Stimulated activated CD4-positive, alpha-beta T cell treated with anti-CD3 and anti-CD28 coated beads, Interleukin-1b, Interleukin-23, amount 100 ng/mL, for 1 hour (primary cell): ENCODE results near the gene KTN1.
A peak's percentile ranks its signal among the peaks of the same experiment; 100 is the strongest.

Experiments used
- DNase-seq, 2 donors: peaks; one replicate each; pipeline ENCODE4 v3.0.0-alpha.2; 2020; ENCODE audit warnings: low read depth in 2 of 2

Gene KTN1

DNA sequence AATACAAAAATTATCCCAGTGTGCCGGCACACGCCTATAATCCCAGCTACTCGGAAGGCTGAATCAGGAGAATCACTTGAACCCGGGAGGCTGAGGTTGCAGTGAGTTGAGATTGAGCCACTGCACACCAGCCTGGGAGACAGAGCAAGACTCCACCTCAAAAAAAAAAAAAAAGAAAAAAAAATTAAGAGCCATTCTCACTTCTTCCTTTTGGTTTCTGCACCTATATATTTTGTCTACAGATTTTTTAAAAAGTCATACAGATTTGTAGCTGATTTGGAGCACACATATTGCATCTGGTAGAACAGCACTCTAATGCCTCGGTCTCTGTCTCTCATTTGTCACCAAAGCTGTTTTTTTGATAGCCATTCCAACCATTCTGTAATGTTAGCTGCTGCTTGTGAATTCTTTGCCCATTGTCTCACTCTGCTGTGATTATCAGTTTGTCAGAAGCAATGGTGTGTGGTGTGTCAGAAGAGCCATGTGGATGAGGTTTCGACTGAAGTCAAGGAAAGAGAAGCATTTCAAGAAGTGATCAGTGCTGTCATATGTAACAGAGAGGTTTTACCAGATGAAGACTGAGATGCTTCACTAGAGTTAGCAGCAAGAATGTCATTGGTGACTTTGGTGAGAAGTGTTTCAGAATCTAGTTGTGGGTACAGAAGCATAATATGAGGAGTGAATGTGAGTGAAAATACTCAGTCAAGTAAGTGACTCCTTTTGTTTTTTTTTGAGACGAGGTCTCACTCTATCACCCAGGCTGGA lies 8.7 kb upstream of the KTN1 start:
- no peak for DNase-seq

GRCh38 chr14:55572578-55572977 lies 7.4 kb upstream of the KTN1 start:
- no peak for DNase-seq

GRCh38 chr14:55574988-55575387 lies 5.0 kb upstream of the KTN1 start:
- no peak for DNase-seq

- DNase-seq, result no peak
Observed at GRCh38 chr14:55577229-55577628, 2.8 kb upstream of the KTN1 start.

GRCh38 chr14:55578511-55578910 lies 1.5 kb upstream of the KTN1 start:
- DNase-seq, result no peak

- peak; percentile 2 to 9 for DNase-seq
Observed at GRCh38 chr14:55580470-55581341, 699 bp downstream of the KTN1 start.

DNA sequence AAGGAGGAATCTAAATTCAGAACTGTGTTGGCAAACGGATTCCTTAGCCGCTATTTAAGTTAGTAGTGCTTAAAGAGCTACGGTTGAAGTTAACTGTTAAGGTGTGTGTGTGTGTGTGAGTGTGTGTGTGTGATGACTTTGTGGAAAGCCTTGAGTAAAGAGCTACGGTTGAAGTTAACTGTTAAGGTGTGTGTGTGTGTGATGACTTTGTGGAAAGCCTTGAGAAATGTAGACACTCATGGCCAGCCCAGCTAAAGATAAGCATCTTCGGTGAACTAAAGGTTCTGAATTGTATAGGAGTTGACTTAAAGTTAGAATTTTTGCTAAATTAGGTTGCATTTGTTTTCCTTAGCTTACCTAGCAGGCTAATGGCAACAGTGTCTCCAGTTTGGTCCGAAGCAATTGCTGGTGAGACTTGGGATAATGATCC lies 1.4 kb downstream of the KTN1 start:
- DNase-seq, result no peak

- no peak for DNase-seq
Observed at GRCh38 chr14:55582746-55583145, 2.7 kb downstream of the KTN1 start.

- no peak for DNase-seq
Observed at GRCh38 chr14:55583942-55584468, 4.0 kb downstream of the KTN1 start.

GRCh38 chr14:55585854-55586253 lies 5.8 kb downstream of the KTN1 start:
- DNase-seq, result no peak

GRCh38 chr14:55586411-55586810 lies 6.4 kb downstream of the KTN1 start:
- no peak for DNase-seq

DNA sequence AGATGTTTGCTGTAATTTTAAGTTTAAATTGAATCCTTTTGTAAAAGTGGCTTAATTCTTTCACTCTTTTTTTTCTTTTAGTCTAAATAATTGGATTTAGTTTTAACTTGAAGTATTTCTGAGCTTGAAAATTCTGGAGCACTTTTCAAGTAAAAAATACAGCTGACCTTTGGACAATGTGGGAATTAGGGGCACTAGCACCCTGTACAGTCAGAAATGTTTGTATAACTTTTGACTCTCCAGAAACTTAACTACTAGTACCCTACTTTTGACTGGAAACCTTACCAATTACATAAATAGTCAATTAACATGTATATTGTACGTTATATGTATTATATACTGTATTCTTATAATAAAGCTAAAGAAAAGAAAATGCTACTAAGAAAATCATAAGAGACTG lies 7.8 kb downstream of the KTN1 start:
- DNase-seq, result no peak

DNA sequence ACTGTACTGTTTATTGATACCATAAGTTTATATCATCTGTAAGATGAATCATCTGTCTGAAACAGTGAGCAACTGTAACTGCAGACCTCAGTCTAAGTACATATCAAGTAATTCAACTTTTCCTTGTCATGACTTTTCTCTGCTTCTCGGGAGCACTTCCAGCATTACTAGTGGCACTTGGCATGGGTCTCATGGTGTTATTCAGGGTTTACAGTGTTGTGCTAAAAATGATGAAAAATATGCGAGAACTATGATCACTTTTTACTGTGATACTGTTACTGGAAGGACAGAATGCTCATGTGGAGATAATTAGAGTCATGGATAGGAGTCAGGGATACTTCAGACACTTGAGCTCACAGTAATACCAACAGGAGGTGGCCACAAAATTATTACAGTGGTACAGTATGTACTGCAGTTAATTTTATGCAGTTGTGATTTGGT lies 8.3 kb downstream of the KTN1 start:
- no peak for DNase-seq

DNA sequence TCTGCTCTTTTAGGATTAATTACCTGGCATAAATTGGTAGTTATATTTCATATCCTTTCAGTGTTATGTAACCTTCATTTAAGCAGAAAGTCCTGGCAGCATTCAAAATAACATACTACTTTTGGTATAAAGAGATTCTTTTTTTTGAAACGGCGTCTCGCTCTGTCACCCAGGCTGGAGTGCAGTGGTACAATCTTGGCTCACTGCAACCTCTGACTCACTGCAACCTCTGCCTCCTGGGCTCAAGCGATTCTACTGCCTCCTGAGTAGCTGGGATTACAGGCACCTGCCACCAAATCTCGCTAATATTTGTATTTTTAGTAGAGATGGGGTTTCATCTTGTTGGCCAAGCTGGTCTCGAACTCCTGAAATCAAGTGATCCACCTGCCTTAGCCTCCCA lies 9.2 kb downstream of the KTN1 start:
- no peak for DNase-seq

DNA sequence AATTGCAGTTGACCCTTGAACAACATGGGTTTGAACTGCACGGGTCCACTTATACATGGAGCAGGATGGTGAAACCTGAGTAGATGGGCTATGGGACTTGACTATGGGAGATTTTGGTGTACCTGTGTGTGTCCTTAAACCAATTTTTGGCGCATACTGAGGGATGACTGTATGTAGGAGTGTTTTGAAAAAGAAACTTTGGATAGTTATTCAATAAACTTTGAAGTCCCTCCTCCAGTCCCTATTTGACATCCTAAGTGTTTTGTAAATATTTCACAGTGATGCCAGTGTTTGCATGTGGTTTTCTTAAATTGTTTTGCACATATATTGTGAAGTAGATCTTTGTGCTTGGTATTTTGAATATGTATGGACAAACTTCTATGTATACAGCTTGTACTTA lies 12.4 kb downstream of the KTN1 start:
- no peak for DNase-seq

DNA sequence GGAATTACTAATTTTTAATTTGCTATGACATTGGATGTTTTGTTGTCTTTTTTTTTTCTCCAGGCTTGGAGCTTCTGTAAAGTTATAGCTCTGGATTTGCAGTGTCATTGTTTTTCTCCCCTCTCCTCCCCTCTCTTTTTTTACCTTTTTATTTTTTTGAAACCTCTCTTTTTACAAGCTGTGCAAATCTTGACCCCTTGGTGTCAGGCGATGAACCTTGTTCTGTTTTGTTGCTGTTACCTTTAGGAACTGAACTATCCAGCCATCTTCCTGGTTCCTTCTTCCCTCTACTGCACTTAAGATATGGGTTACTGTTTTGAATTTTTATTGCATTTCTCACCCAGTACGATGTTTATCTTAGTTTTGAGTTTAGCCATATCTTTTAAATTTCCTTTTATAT lies 13.7 kb downstream of the KTN1 start:
- DNase-seq, result no peak

- DNase-seq, result no peak
Observed at GRCh38 chr14:55599250-55599879, 19.4 kb downstream of the KTN1 start.

DNA sequence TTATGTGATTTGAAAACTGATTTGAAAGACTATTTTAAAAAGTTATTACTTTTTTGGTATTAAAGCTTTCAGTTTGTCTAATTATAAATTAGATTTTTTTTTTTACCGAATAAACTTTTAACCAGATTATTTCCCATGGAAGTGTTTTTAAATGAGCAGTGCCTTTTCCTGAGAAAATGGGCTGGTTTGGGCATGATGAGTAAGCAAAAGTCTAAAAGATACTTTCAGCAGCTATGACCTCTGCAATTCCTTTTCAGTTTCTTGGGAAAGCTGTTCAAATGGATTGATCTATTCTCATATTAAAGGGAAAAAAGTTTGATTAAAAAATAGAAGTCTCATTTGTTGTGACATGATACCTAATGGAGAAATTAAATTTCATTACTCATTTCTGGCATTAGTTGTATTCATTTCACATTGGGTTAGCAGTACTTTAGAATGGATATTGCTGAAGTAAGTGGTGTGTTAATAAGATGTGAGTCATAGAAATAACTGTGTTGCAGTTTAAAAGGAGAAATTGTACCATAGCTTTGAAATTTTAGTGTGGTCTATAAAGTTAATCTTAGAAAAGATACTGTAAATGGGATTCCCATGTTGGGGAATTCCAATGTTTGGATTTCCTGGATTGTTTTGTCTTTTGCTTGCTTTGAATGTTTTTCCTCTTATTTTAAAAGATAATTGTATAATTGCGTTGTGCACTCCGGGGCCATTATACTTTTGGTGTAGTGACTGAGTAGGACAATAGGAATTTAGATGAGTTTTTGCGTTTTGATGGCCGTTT lies 21.0 kb downstream of the KTN1 start:
- DNase-seq, result no peak

DNA sequence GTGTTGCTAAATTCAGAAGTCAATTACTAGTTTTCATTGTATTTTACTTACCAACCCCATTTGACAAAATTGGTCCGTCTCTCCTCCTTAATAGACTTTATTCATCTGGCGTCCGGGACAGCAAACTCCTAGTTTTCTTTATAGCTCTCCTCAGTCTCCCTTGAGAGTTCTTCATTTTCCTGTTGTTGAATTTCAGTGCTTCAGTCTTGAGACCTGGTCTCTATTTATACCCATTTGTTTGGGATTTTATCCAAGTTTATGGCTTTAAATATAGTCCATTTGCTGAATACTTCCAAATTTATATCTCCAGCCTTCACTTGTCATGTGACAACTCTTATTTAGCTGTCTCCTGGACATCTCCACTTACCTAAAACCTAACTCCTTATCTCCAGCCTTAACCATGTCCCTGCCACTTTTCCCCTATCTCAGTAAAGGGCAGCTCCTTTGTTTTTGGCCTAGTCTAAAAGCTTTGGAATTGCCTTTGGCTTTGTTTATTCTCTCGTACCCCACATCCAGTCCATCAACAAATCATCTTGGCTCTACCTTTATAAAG lies 23.5 kb downstream of the KTN1 start:
- no peak for DNase-seq

DNA sequence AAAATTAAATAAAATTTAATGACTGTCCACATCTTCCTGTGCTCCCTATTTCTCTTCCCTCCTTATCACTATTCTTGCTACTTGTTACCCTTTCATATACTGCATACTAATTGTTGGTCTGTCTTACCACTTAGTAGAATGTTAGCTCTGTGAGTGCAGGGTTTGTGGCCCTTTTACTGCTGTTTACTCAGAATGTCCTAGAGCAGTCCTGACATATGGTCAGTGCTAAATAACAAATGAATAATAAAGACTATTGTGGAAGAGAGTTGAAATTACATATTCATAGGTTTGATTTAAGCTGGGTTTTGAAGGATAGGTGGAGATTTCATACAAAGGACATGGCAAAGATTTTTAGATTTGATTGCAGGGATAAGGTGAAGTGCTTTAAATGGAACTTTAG lies 24.5 kb downstream of the KTN1 start:
- no peak for DNase-seq

- no peak for DNase-seq
Observed at GRCh38 chr14:55604900-55605418, 25.0 kb downstream of the KTN1 start.
